HepG2 (cell line): ENCODE results near the gene TNNI2. TPM values are rescaled to one million over a fixed set of nuclear protein-coding genes. Genes with fewer than 3 reads are reported as not detected.

Experiments
- CREB1 ChIP-seq, 2 experiments: fragments of 450-650 bp in 1 of 2; IDR thresholded peaks; 2 replicates each; pipeline ENCODE4 v1.6.1; 2016 to 2017; ENCODE audit warnings: control low read depth in 1 of 2, mild to moderate bottlenecking in 1 of 2, missing compliant biosample characterization in 1 of 2, missing genetic modification characterization in 1 of 2
- JDP2 ChIP-seq: sonication (generic); formaldehyde crosslinking; IDR thresholded peaks from 2 replicates; pipeline ENCODE4 v1.8.1; 2022; ENCODE audit warnings: missing genetic modification reagents, borderline replicate concordance
- KDM3A ChIP-seq: IDR thresholded peaks from 2 replicates; pipeline ENCODE4 v1.6.1; 2018; ENCODE audit warnings: low read depth, missing compliant biosample characterization
- MTA3 ChIP-seq: sonication (generic); formaldehyde crosslinking; IDR thresholded peaks from 2 replicates; pipeline ENCODE4 v1.4.0; 2020; ENCODE audit warnings: missing genetic modification reagents
- MXD1 ChIP-seq: sonication (generic); formaldehyde crosslinking; IDR thresholded peaks from 2 replicates; pipeline ENCODE4 v1.4.0; 2020; ENCODE audit warnings: mild to moderate bottlenecking, missing genetic modification reagents
- MYC ChIP-seq: sonication (generic); formaldehyde crosslinking; IDR thresholded peaks from 2 replicates; pipeline ENCODE4 v1.9.0; 2021; ENCODE audit warnings: missing genetic modification reagents, borderline replicate concordance
- NR0B2 ChIP-seq: sonication (generic); formaldehyde crosslinking; IDR thresholded peaks from 2 replicates; pipeline ENCODE4 v1.4.0; 2020; ENCODE audit warnings: mild to moderate bottlenecking, missing genetic modification reagents
- SRF ChIP-seq: IDR thresholded peaks from 2 replicates; pipeline ENCODE4 v1.6.1; 2011; ENCODE audit warnings: mild to moderate bottlenecking, low read depth, low read length, moderate library complexity
- THAP11 ChIP-seq: IDR thresholded peaks from 2 replicates; pipeline ENCODE4 v1.6.1; 2016; ENCODE audit warnings: missing biosample characterization, missing genetic modification reagents
- TRIM24 ChIP-seq: sonication (generic); formaldehyde crosslinking; IDR thresholded peaks from 2 replicates; pipeline ENCODE4 v1.8.0; 2022; ENCODE audit warnings: mild to moderate bottlenecking, missing genetic modification reagents
- ZC3H13 ChIP-seq: sonication (generic); formaldehyde crosslinking; IDR thresholded peaks from 2 replicates; pipeline ENCODE4 v1.8.1; 2023; ENCODE audit warnings: mild to moderate bottlenecking, missing genetic modification reagents, moderate library complexity
- ZHX1 ChIP-seq: sonication (generic); formaldehyde crosslinking; IDR thresholded peaks from 2 replicates; pipeline ENCODE4 v1.8.1; 2022; ENCODE audit warnings: low read depth, mild to moderate bottlenecking, missing genetic modification reagents
- ZNF124 ChIP-seq: sonication (generic); formaldehyde crosslinking; IDR thresholded peaks from 2 replicates; pipeline ENCODE4 v1.4.0; 2020; ENCODE audit warnings: missing genetic modification reagents
- ZNF367 ChIP-seq: sonication (generic); formaldehyde crosslinking; IDR thresholded peaks from 2 replicates; pipeline ENCODE4 v1.4.0; 2020; ENCODE audit warnings: missing genetic modification reagents, borderline replicate concordance
- ZNF766 ChIP-seq: sonication (generic); formaldehyde crosslinking; IDR thresholded peaks from 2 replicates; pipeline ENCODE4 v1.5.0; 2020; ENCODE audit warnings: missing genetic modification reagents, borderline replicate concordance
- ZNF878 ChIP-seq: sonication (generic); formaldehyde crosslinking; IDR thresholded peaks from 2 replicates; pipeline ENCODE4 v1.8.1; 2023; ENCODE audit warnings: mild to moderate bottlenecking, missing genetic modification reagents, moderate library complexity
- ZSCAN29 ChIP-seq: sonication (generic); formaldehyde crosslinking; conservative IDR thresholded peaks from 2 replicates; pipeline ENCODE4 v1.4.0; 2020; ENCODE audit warnings: mild to moderate bottlenecking, missing genetic modification reagents
- polyA plus RNA-seq, 8 experiments: library from polyadenylated mRNA; depleted of rRNA in 3 of 8; stranded (reverse) in 7 of 8; unstranded in 1 of 8; fragments of >200 nt; fragmentation: Illumina TruSeq in 4 of 8; extraction: Trizol in 4 of 8; gene quantifications; 2 replicates each; pipeline versions ENCODE4 v1.2.1 to v1.2.3, GENCODE V29; 2011 to 2016; ENCODE audit warnings: low read depth in 4 of 8, missing spikeins in 1 of 8, mixed read lengths in 1 of 8; ENCODE audit not compliant: insufficient read depth in 1 of 8
- total RNA-seq, 5 experiments: library from RNA; depleted of rRNA; stranded (reverse); fragments of >200 nt; fragmentation: Illumina TruSeq; extraction: Trizol; gene quantifications; 2 replicates each; pipeline ENCODE4 v1.2.3, GENCODE V29; 2016; ENCODE audit warnings: low read depth in 1 of 5
- TF ChIP-seq, protein P1 (sequence below): sonication (generic); formaldehyde crosslinking; IDR thresholded peaks from 2 replicates; pipeline ENCODE4 v1.4.0; 2020; ENCODE audit warnings: missing genetic modification reagents
- TF ChIP-seq, protein P2 (sequence below): sonication (generic); formaldehyde crosslinking; IDR thresholded peaks from 2 replicates; pipeline ENCODE4 v1.8.0; 2022; ENCODE audit warnings: missing genetic modification reagents, mild to moderate bottlenecking, borderline replicate concordance
- TF ChIP-seq, protein P3 (sequence below): sonication (generic); formaldehyde crosslinking; IDR thresholded peaks from 2 replicates; pipeline ENCODE4 v1.5.0; 2020; ENCODE audit warnings: mild to moderate bottlenecking, missing genetic modification reagents

TNNI2 gene
- total and polyA plus RNA-seq, 2 of the 13 experiments (the other 11 are each of a cell fraction or from before 2014, with no cell fraction given) = 7.2 to 12.0 TPM

GRCh38 chr11:1842149-1843097 lies 3.6 kb downstream of the TNNI2 start (continued):
- TF ChIP-seq ZHX1 (peak; percentile 94), ZNF878 (CRISPR knock-in tag) (peak; percentile 24; the same call in 1 of the 2 replicates), ZNF367 (CRISPR knock-in tag) (no peak), ZSCAN29 (CRISPR knock-in tag) (no peak), ZNF766 (CRISPR knock-in tag) (peak; percentile 68; the same call in 1 of the 2 replicates), JDP2 (CRISPR knock-in tag) (no peak), MYC (CRISPR knock-in tag) (peak; percentile 90), CREB1 (IDR thresholded peaks at IDR 0.05) (peak; percentile 83), CREB1 (CRISPR knock-in tag; IDR thresholded peaks at IDR 0.05) (no peak), SRF (no peak), KDM3A (CRISPR knock-in tag) (peak; percentile 96), MTA3 (no peak), ZC3H13 (0 out of 2 replicates have a peak, but pooled peaks have one; percentile 81), TRIM24 (CRISPR knock-in tag) (peak; percentile 81), NR0B2 (no peak), ZNF124 (CRISPR knock-in tag) (0 out of 2 replicates have a peak, but pooled peaks have one; percentile 31), MXD1 (CRISPR knock-in tag) (peak; percentile 62), THAP11 (CRISPR knock-in tag) (peak; percentile 66)
- TF ChIP-seq, protein P1, sequence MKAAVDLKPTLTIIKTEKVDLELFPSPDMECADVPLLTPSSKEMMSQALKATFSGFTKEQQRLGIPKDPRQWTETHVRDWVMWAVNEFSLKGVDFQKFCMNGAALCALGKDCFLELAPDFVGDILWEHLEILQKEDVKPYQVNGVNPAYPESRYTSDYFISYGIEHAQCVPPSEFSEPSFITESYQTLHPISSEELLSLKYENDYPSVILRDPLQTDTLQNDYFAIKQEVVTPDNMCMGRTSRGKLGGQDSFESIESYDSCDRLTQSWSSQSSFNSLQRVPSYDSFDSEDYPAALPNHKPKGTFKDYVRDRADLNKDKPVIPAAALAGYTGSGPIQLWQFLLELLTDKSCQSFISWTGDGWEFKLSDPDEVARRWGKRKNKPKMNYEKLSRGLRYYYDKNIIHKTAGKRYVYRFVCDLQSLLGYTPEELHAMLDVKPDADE (CRISPR knock-in tag) = no peak
- TF ChIP-seq, protein P2, sequence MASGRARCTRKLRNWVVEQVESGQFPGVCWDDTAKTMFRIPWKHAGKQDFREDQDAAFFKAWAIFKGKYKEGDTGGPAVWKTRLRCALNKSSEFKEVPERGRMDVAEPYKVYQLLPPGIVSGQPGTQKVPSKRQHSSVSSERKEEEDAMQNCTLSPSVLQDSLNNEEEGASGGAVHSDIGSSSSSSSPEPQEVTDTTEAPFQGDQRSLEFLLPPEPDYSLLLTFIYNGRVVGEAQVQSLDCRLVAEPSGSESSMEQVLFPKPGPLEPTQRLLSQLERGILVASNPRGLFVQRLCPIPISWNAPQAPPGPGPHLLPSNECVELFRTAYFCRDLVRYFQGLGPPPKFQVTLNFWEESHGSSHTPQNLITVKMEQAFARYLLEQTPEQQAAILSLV (CRISPR knock-in tag) = peak; percentile 92
- TF ChIP-seq, protein P3, sequence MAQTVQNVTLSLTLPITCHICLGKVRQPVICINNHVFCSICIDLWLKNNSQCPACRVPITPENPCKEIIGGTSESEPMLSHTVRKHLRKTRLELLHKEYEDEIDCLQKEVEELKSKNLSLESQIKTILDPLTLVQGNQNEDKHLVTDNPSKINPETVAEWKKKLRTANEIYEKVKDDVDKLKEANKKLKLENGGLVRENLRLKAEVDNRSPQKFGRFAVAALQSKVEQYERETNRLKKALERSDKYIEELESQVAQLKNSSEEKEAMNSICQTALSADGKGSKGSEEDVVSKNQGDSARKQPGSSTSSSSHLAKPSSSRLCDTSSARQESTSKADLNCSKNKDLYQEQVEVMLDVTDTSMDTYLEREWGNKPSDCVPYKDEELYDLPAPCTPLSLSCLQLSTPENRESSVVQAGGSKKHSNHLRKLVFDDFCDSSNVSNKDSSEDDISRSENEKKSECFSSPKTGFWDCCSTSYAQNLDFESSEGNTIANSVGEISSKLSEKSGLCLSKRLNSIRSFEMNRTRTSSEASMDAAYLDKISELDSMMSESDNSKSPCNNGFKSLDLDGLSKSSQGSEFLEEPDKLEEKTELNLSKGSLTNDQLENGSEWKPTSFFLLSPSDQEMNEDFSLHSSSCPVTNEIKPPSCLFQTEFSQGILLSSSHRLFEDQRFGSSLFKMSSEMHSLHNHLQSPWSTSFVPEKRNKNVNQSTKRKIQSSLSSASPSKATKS (CRISPR knock-in tag) = no peak
